Left lung (tissue), 10 donors: ENCODE data around the gene SDHAF2. TPM values are rescaled to one million over a fixed set of nuclear protein-coding genes. Genes with fewer than 3 reads are reported as not detected.
A peak's percentile ranks its signal among the peaks of the same experiment; 100 is the strongest.
"Not testable (repeated sequence)": the region's sequence is repeated elsewhere in the genome, so short reads cannot be mapped to it uniquely, and the experiment has no call there.

Experiments
- ATAC-seq: fragments of 200-7000 bp; cut with Tn5 transposase; one replicate; pipeline ENCODE4 v1.9.1; 2020; ENCODE audit warnings: moderate library complexity
- DNase-seq, 4 donors: peaks; one replicate each; pipeline ENCODE4 v3.0.0-alpha.2; 2013 to 2020
- H3K27ac ChIP-seq, 2 donors: fragments of 200-600 bp; sonication (generic) in 1 of 2; one replicate each; pipeline versions ENCODE4 v1.5.0 to v1.8.0; 2020 to 2021
- H3K27me3 ChIP-seq, 2 donors: fragments of 200-600 bp; sonication (generic) in 1 of 2; one replicate each; pipeline versions ENCODE4 v1.5.0 to v1.8.0; 2020 to 2021
- H3K36me3 ChIP-seq, 2 donors: fragments of 200-600 bp; sonication (generic) in 1 of 2; one replicate each; pipeline versions ENCODE4 v1.5.0 to v1.8.0; 2020 to 2021
- H3K4me1 ChIP-seq, 2 donors: fragments of 200-600 bp; one replicate each; pipeline ENCODE4 v1.8.0; 2021
- H3K4me3 ChIP-seq, 2 donors: fragments of 200-600 bp; sonication (generic) in 1 of 2; one replicate each; pipeline versions ENCODE4 v1.5.0 to v1.8.0; 2020 to 2021; ENCODE audit warnings: mild to moderate bottlenecking in 1 of 2
- H3K9me3 ChIP-seq, 2 donors: fragments of 200-600 bp; sonication (generic) in 1 of 2; one replicate each; pipeline versions ENCODE4 v1.5.0 to v1.8.0; 2020 to 2021
- intact Hi-C, 2 donors: fragments of 100-400 bp; cut with DNase I; formaldehyde crosslinking; loops; one replicate each; pipeline versions ENCODE4 v1.11.2 to v1.14.2; 2022
- polyA plus RNA-seq, 6 donors: library from polyadenylated mRNA; unstranded; fragments of 120-200 nt; gene quantifications; one replicate each; pipeline ENCODE4 v1.2.1, GENCODE V29; 2013; ENCODE audit not compliant: insufficient read length in 6 of 6
- total RNA-seq, 2 donors: library from RNA; stranded (reverse); fragmentation: NEBNext Ultra II Directional; extraction: Animal tissue kit (Norgen Biotek cat#: 25700); gene quantifications; one replicate each; pipeline ENCODE4 v1.2.1, GENCODE V29; 2021
- TF ChIP-seq, protein P1 (sequence below), 2 donors: fragments of 200-600 bp; sonication (generic) in 1 of 2; IDR thresholded peaks; one replicate each; pipeline versions ENCODE4 v1.5.0 to v1.8.0; 2021; ENCODE audit warnings: antibody characterized with exemption in 2 of 2
- donor health status: DM: no; HTN: yes; CAD: no.
- donor health status: DM: no; HTN: no; CAD: no.

SDHAF2 gene
- total and polyA plus RNA-seq, 8 donors = 32.1 to 48.9 (median 41.3) TPM

DNA sequence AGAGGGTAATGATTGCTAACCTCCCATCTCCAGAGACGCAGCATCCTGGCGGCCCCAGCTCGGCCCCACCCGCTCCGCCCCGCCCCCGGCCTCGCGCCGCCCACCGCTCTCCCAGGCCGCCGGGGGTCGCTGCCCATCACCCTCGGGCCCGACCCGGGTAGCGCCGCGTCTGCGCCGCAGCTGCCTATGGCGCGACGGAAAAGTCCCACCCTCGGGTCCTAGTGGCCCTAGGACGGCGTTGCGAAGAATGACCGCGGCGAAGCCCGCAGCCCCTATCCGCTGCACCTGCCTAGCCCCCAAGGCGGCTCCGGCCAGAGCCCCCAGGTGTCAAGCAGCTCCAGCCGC lies 606 bp upstream of the SDHAF2 start:
- TF ChIP-seq, protein P1, sequence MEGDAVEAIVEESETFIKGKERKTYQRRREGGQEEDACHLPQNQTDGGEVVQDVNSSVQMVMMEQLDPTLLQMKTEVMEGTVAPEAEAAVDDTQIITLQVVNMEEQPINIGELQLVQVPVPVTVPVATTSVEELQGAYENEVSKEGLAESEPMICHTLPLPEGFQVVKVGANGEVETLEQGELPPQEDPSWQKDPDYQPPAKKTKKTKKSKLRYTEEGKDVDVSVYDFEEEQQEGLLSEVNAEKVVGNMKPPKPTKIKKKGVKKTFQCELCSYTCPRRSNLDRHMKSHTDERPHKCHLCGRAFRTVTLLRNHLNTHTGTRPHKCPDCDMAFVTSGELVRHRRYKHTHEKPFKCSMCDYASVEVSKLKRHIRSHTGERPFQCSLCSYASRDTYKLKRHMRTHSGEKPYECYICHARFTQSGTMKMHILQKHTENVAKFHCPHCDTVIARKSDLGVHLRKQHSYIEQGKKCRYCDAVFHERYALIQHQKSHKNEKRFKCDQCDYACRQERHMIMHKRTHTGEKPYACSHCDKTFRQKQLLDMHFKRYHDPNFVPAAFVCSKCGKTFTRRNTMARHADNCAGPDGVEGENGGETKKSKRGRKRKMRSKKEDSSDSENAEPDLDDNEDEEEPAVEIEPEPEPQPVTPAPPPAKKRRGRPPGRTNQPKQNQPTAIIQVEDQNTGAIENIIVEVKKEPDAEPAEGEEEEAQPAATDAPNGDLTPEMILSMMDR (IDR thresholded peaks at IDR 0.05) = peak in 1 of 2 donors; percentile 13
- Histone ChIP-seq H3K27ac (peak overlapping the region; percentile 94), H3K27me3 (no peaks in the 10 kb centered on the region), H3K4me3 (peak overlapping the region; percentile 73 to 89), H3K9me3 (no peaks in the 10 kb centered on the region), H3K36me3 (peaks cover 0 to 57% of the 10 kb centered on the region in 2 donors), H3K4me1 (peaks cover 21 to 79% of the 10 kb centered on the region in 2 donors)
- ATAC-seq (peak; percentile 76), DNase-seq (peak in 2 of 4 donors; percentile 63 to 72)
- intact Hi-C loops = no loop called here

DNA sequence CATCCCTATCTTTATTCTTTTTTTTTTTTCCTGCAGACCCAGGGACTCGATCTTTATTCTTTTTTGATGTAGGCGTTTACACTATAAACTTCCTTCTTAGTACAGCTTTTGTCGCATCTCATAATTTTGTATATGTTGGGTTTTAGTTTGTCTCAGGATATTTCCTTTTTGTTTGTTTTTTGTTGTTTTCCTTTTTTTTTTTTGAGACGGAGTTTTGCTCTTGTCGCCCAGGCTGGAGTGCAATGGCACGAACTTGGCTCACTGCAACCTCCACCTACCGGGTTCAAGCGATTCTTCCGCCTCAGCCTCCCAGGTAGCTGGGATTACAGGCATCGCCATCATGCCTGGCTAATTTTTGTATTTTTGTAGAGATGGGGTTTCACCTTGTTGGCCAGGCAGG lies 915 bp downstream of the SDHAF2 start:
- intact Hi-C loops = not testable (repeated sequence)

DNA sequence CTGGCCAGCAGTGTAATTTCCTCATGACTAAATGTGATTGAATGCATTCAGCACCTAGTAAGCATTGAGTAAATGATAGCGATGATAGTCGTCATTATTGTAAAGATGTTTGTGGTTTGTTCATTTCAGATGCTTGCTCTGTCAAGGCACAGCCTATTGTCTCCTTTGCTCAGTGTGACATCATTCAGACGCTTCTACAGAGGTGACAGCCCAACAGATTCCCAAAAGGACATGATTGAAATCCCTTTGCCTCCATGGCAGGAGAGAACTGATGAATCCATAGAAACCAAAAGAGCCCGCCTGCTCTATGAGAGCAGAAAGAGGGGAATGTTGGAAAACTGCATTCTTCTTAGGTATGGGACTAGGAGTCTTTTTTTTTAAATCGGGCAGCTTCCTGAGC lies 7.6 kb downstream of the SDHAF2 start:
- H3K4me3 ChIP-seq = no peak overlapping the region
- intact Hi-C loops = no loop called here

More for the DNA sequence above, 915 bp downstream of the SDHAF2 start:
- peaks cover 0 to 42% of the 10 kb centered on the region in 2 donors for H3K36me3 ChIP-seq
- not testable (repeated sequence) for DNase-seq, H3K9me3 ChIP-seq, H3K27me3 ChIP-seq, ATAC-seq
- H3K27ac ChIP-seq = peak overlapping the region; percentile 94
- H3K4me3 ChIP-seq = peak overlapping the region; percentile 73 to 89
- peaks cover 21 to 77% of the 10 kb centered on the region in 2 donors for H3K4me1 ChIP-seq

DNA sequence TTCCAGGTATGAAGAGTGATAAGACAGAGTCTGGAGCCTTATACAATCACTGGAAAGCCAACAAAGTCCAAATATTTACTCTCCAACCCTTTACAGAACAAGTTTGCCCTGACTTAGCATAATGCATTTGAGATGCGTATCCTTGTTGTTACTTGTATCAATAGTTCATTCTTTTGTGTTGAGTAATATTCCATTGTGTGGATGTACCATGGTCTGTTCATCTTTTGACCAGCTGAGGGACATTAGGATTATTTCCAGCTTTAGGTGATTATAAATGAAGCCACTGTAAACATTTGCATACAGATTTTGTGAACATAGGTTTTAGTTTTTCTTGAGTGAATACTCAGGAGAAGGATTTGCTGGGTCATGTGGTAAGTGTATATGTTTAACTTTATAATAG lies 9.7 kb downstream of the SDHAF2 start:
- peaks cover 0 to 15% of the 10 kb centered on the region in 2 donors for H3K4me1 ChIP-seq
- no peak overlapping the region for H3K4me3 ChIP-seq
- no peak overlapping the region for H3K27ac ChIP-seq
- peaks cover 0 to 81% of the 10 kb centered on the region in 2 donors for H3K36me3 ChIP-seq
- no peak for ATAC-seq
- H3K27me3 ChIP-seq = no peaks in the 10 kb centered on the region
- DNase-seq = no peak
- TF ChIP-seq, protein P1 (IDR thresholded peaks at IDR 0.05) = no peak
- intact Hi-C loops = loop anchor here in 1 of 2 donors (10.0 kb wide), 1 partner anchor 75 kb away; no protein-coding TSS in a partner anchor
- H3K9me3 ChIP-seq = no peaks in the 10 kb centered on the region

More for the DNA sequence above, 7.6 kb downstream of the SDHAF2 start:
- ATAC-seq (no peak), DNase-seq (no peak)
- Histone ChIP-seq H3K4me1 (peaks cover 2 to 29% of the 10 kb centered on the region in 2 donors), H3K27me3 (no peaks in the 10 kb centered on the region), H3K27ac (no peak overlapping the region), H3K9me3 (no peaks in the 10 kb centered on the region), H3K36me3 (peaks cover 0 to 73% of the 10 kb centered on the region in 2 donors)
- TF ChIP-seq, protein P1 (IDR thresholded peaks at IDR 0.05) = no peak

DNA sequence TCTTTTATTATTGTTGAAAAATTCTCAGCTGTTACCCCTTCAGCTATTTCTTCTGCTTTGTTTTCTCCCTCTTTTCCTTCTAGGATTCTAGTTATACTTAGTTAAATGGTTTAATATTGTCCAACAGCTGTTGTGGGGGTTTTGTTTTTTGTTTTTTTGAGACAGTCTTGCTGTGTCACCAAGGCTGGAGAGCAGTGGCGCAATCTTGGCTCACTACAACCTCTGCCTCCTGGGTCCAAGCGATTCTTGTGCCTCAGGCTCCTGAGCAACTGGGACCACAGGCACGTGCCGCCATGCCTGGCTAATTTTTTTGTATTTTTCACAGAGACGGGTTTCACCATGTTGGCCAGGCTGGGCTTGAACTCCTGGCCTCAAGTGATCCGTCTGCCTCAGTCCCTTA lies 12.7 kb downstream of the SDHAF2 start:
- ATAC-seq = no peak
- TF ChIP-seq, protein P1 (IDR thresholded peaks at IDR 0.05) = no peak

DNA sequence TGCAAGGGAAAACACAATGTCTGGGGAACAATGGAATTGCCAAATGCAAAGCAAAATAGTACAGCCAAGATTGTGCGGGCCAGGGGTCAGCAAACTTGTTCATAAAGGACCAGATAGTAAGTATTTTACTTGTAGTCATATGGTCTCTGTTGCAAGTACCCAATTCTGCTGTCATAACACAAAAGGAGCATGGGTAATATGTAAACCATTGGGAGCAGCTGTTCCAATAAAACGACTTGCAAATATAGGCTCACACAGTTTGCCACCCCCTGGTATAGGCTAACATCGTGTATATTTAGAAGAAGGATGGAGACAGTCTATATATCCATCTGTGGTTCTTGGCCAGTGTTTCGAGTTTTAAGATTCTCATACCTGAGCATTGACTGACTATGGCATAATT lies 15.6 kb downstream of the SDHAF2 start:
- H3K36me3 ChIP-seq = peaks cover 0 to 100% of the 10 kb centered on the region in 2 donors
- peak in 2 of 4 donors; percentile 25 to 44 for DNase-seq
- H3K27ac ChIP-seq = no peak overlapping the region

More for the DNA sequence above, 12.7 kb downstream of the SDHAF2 start:
- Histone ChIP-seq H3K36me3 (peaks cover 0 to 100% of the 10 kb centered on the region in 2 donors), H3K9me3 (no peaks in the 10 kb centered on the region), H3K27me3 (no peaks in the 10 kb centered on the region), H3K4me3 (no peak overlapping the region), H3K27ac (no peak overlapping the region), H3K4me1 (peaks cover 2 to 8% of the 10 kb centered on the region in 2 donors)
- intact Hi-C loops = loop anchor here in 1 of 2 donors (10.0 kb wide), 1 partner anchor 72 kb away; no protein-coding TSS in a partner anchor
- DNase-seq = no peak

More for the DNA sequence above, 15.6 kb downstream of the SDHAF2 start:
- TF ChIP-seq, protein P1 (IDR thresholded peaks at IDR 0.05) = no peak
- no peak overlapping the region for H3K4me3 ChIP-seq
- ATAC-seq = no peak
- no peaks in the 10 kb centered on the region for H3K9me3 ChIP-seq
- intact Hi-C loops = loop anchor here in 1 of 2 donors (10.0 kb wide), 1 partner anchor 69 kb away; no protein-coding TSS in a partner anchor
- no peaks in the 10 kb centered on the region for H3K27me3 ChIP-seq
- H3K4me1 ChIP-seq = peaks cover 2 to 8% of the 10 kb centered on the region in 2 donors
